Keratinocyte (primary cell): Measurements from ENCODE around the gene DRAP1. TPM values are rescaled to one million over a fixed set of nuclear protein-coding genes. Genes with fewer than 3 reads are reported as not detected.

Experiments
- DNase-seq: peaks from one replicate; pipeline ENCODE4 v3.0.0-alpha.2; 2011; ENCODE audit warnings: low read depth, missing footprints, low spot score
- FAIRE-seq: peaks from 2 replicates; lab custom pipeline; 2011; peaks lifted over from hg19 to GRCh38; lab: Jason Lieb, UNC
- H2AFZ ChIP-seq: 2 replicates; pipeline ENCODE4 v1.6.0; 2012; ENCODE audit warnings: low read length, control low read depth, inconsistent platforms; ENCODE audit not compliant: control insufficient read depth
- H3K27ac ChIP-seq: 2 replicates; pipeline ENCODE4 v1.5.1; 2011; ENCODE audit warnings: low read length; ENCODE audit not compliant: control insufficient read depth, insufficient read depth
- H3K27me3 ChIP-seq: 3 replicates; pipeline ENCODE4 v1.6.0; 2011; ENCODE audit warnings: low read length; ENCODE audit not compliant: control insufficient read depth, insufficient read depth; ENCODE audit errors: extremely low read depth
- H3K36me3 ChIP-seq, 2 experiments: 2 replicates in 1 of 2; 3 replicates in 1 of 2; pipeline ENCODE4 v1.5.1; 2011; ENCODE audit warnings: low read length in 2 of 2, mild to moderate bottlenecking in 1 of 2; ENCODE audit not compliant: control insufficient read depth in 2 of 2, insufficient read depth in 2 of 2; ENCODE audit errors: extremely low read depth in 1 of 2
- H3K4me1 ChIP-seq: 3 replicates; pipeline ENCODE4 v1.5.1; 2011; ENCODE audit warnings: low read length; ENCODE audit not compliant: control insufficient read depth, insufficient read depth; ENCODE audit errors: extremely low read depth
- H3K4me2 ChIP-seq: 3 replicates; pipeline ENCODE4 v1.6.0; 2011; ENCODE audit warnings: low read depth, low read length; ENCODE audit not compliant: control insufficient read depth, insufficient read depth; ENCODE audit errors: extremely low read depth
- H3K4me3 ChIP-seq, 3 experiments: fragments of 200-600 bp in 1 of 3; sonication (generic) in 1 of 3; 2 replicates in 2 of 3; 3 replicates in 1 of 3; pipeline ENCODE4 v1.5.1; 2011 to 2016; ENCODE audit warnings: low read length in 3 of 3, mild to moderate bottlenecking in 3 of 3, control low read depth in 2 of 3, inconsistent platforms in 1 of 3, low read depth in 1 of 3, mixed read lengths in 1 of 3, mixed run types in 1 of 3, moderate library complexity in 1 of 3; ENCODE audit not compliant: control insufficient read depth in 2 of 3, insufficient read depth in 2 of 3; ENCODE audit errors: extremely low read depth in 1 of 3
- H3K79me2 ChIP-seq: 2 replicates; pipeline ENCODE4 v1.6.0; 2012; ENCODE audit warnings: low read length; ENCODE audit not compliant: control insufficient read depth, insufficient read depth
- H3K9ac ChIP-seq: 3 replicates; pipeline ENCODE4 v1.6.0; 2011; ENCODE audit warnings: low read length; ENCODE audit not compliant: control insufficient read depth, insufficient read depth; ENCODE audit errors: extremely low read depth
- H3K9me1 ChIP-seq: 3 replicates; pipeline ENCODE4 v1.6.0; 2011; ENCODE audit warnings: low read length; ENCODE audit not compliant: control insufficient read depth, insufficient read depth; ENCODE audit errors: extremely low read depth
- H3K9me3 ChIP-seq: 2 replicates; pipeline ENCODE4 v1.5.1; 2012; ENCODE audit warnings: low read depth, low read length; ENCODE audit not compliant: control insufficient read depth
- H4K20me1 ChIP-seq: 3 replicates; pipeline ENCODE4 v1.6.0; 2011; ENCODE audit warnings: low read length; ENCODE audit not compliant: control insufficient read depth, insufficient read depth; ENCODE audit errors: extremely low read depth
- CTCF ChIP-seq, 3 experiments: IDR thresholded peaks in 1 of 3; conservative IDR thresholded peaks in 1 of 3; optimal IDR thresholded peaks in 1 of 3; 2 replicates in 2 of 3; 3 replicates in 1 of 3; pipeline versions ENCODE3 to v1.5.1; 2011; ENCODE audit warnings: low read length in 3 of 3, mild to moderate bottlenecking in 3 of 3, moderate library complexity in 2 of 3, control low read depth in 1 of 3, inconsistent platforms in 1 of 3; ENCODE audit not compliant: insufficient read depth in 2 of 3; ENCODE audit errors: extremely low read depth in 1 of 3
- EZH2 ChIP-seq: IDR thresholded peaks from one replicate; pipeline ENCODE4 v1.6.1; 2012; ENCODE audit warnings: inconsistent platforms, mild to moderate bottlenecking, low read length, moderate library complexity
- dilution Hi-C: fragments of 300-500 bp; cut with MboI; formaldehyde crosslinking; loops from one replicate; pipeline ENCODE4 v1.7.0; 2020; ENCODE audit warnings: low sequenced_read_pairs; ENCODE audit not compliant: extremely low pct_ligation_motif_present
- polyA plus RNA-seq, 5 experiments: library from polyadenylated mRNA; depleted of rRNA in 3 of 5; stranded (reverse) in 3 of 5; stranded (forward) in 1 of 5; unstranded in 1 of 5; fragments of >200 nt; gene quantifications; 1 replicate in 1 of 5; 2 replicates in 3 of 5; 3 replicates in 1 of 5; pipeline versions ENCODE4 v1.2.1 to v1.2.3, GENCODE V29; 2011 to 2012; ENCODE audit warnings: missing spikeins in 2 of 5, low read depth in 1 of 5, low replicate concordance in 1 of 5

The DRAP1 gene
- polyA plus RNA-seq, 1 donor (not counting 4 experiments of a cell fraction or from before 2014, with no cell fraction given), result 135 TPM

DNA sequence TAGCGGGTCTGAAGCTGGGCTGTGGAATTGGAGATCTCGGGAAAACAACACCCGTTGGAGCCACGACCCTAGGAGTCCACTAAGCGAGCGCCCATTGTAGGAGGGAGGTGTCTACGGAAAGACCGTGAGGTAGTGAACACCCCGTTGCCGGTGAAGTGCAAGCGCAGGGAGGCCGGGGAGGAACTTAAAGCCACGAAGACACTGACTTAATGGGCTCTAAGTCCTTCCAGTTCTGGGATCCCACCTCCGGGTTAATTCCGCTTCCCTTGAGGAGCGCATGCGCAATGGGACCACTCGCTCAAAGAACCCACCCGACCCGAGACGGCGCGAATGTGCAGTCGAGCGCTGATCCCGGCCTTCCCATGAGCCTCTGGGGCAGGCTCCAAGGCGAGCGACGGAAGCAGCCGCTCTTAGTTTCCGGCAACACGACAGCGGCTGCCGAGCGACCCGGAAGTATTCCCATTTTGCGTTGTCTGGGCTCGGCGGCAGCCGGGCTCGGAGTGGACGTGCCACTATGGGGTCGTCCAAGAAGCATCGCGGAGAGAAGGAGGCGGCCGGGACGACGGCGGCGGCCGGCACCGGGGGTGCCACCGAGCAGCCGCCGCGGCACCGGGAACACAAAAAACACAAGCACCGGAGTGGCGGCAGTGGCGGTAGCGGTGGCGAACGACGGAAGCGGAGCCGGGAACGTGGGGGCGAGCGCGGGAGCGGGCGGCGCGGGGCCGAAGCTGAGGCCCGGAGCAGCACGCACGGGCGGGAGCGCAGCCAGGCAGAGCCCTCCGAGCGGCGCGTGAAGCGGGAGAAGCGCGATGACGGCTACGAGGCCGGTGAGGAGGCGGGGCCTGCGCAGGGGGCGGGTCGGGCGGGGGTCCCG, 42.3 kb downstream of the DRAP1 start, which contains the start of gene SART1:
Gene SART1, plus strand, starts transcription at position 468 of the 874 bp plus-strand sequence. Its CDS starts 47 bp downstream, at position 515.
- TF ChIP-seq CTCF (optimal IDR thresholded peaks at IDR 0.05 in 1 of 3, IDR thresholded peaks at IDR 0.05 in 1 of 3, conservative IDR thresholded peaks at IDR 0.05 in 1 of 3; ENCODE audit: extremely low read depth in 1 of 3, insufficient read depth in 2 of 3, low read length in 3 of 3) (no peak), EZH2 (no peak)
- H3K4me3 ChIP-seq, result peak within 1 kb of the TSS; percentile 58 to 95 (median 70)
- FAIRE-seq, result peak; percentile 73
- DNase-seq, result peak; percentile 80
- peaks cover 8% of the 10 kb centered on the region for H3K4me1 ChIP-seq
- H3K27ac ChIP-seq, result peak within 1 kb of the TSS; percentile 89
- no peaks in the 10 kb centered on the region for H4K20me1 ChIP-seq
- H3K9me3 ChIP-seq, result no peaks in the 10 kb centered on the region
- H3K9ac ChIP-seq, result peak within 1 kb of the TSS; percentile 91
- peaks cover 16 to 18% of the 10 kb centered on the region in 2 experiments for H3K36me3 ChIP-seq
- peak within 1 kb of the TSS; percentile 89 for H3K4me2 ChIP-seq
- peaks cover 31% of the 10 kb centered on the region for H3K79me2 ChIP-seq
- no peaks in the 10 kb centered on the region for H3K9me1 ChIP-seq
- dilution Hi-C loops, result no loop called here
- H2AFZ ChIP-seq, result peak within 1 kb of the TSS; percentile 97
- no peaks in the 10 kb centered on the region for H3K27me3 ChIP-seq

DNA sequence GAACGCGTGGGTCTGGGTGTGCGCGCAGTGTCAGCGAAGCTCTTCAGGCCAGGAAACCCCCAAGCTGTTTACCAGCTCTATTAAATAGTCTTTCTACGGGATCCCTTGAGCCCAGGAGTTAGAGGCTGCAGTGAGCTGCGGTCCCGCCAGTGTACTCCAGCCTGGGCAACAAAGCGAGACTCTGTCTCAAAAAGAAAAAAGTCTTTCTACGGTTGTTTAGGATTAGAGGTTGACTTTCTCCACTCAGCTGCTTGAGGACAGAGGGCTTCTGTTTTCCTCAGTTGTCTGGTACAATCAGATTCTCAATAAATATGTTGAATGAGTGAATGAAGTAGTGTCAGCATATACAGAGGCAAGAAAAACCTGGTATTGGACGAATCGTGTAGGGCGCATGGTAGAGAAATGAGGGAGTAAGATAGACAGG, 42.9 kb downstream of the DRAP1 start:
- Histone ChIP-seq H3K9ac (peak overlapping the region; percentile 91), H3K79me2 (peaks cover 31% of the 10 kb centered on the region), H3K27ac (peak overlapping the region; percentile 59), H3K9me3 (no peaks in the 10 kb centered on the region), H3K4me3 (peak overlapping the region; percentile 58 to 95 (median 70)), H3K36me3 (peaks cover 18 to 22% of the 10 kb centered on the region in 2 experiments), H3K9me1 (no peaks in the 10 kb centered on the region), H3K27me3 (no peaks in the 10 kb centered on the region), H2AFZ (no peak overlapping the region), H3K4me1 (peaks cover 8% of the 10 kb centered on the region), H4K20me1 (no peaks in the 10 kb centered on the region), H3K4me2 (peak overlapping the region; percentile 89)
- TF ChIP-seq CTCF (optimal IDR thresholded peaks at IDR 0.05 in 1 of 3, IDR thresholded peaks at IDR 0.05 in 1 of 3, conservative IDR thresholded peaks at IDR 0.05 in 1 of 3; ENCODE audit: extremely low read depth in 1 of 3, insufficient read depth in 2 of 3, low read length in 3 of 3) (no peak), EZH2 (no peak)
- dilution Hi-C loops, result no loop called here
- DNase-seq, result no peak
- FAIRE-seq, result no peak
